Neutrophil (primary cell): Measurements from ENCODE around the gene SLC39A11.

Source experiments
- H3K27ac ChIP-seq: fragments of 200-600 bp; sonication (generic); 2 replicates; pipeline ENCODE4 v1.5.1; 2016; ENCODE audit warnings: mild to moderate bottlenecking, moderate library complexity
- H3K27me3 ChIP-seq: fragments of 200-600 bp; sonication (generic); 2 replicates; pipeline ENCODE4 v1.6.0; 2016; ENCODE audit warnings: mild to moderate bottlenecking
- H3K36me3 ChIP-seq: fragments of 200-600 bp; sonication (generic); 2 replicates; pipeline ENCODE4 v1.5.1; 2017
- H3K4me1 ChIP-seq, 2 experiments: fragments of 200-600 bp in 1 of 2; sonication (generic) in 1 of 2; 1 replicate in 1 of 2; 2 replicates in 1 of 2; pipeline versions ENCODE4 v1.5.1 to v1.6.1; 2013 to 2016; ENCODE audit warnings: low read depth in 1 of 2, low read length in 1 of 2, mild to moderate bottlenecking in 1 of 2, moderate library complexity in 1 of 2; ENCODE audit not compliant: control insufficient read depth in 1 of 2, insufficient read depth in 1 of 2
- H3K4me3 ChIP-seq, 2 experiments: fragments of 200-600 bp in 1 of 2; sonication (generic) in 1 of 2; 1 replicate in 1 of 2; 2 replicates in 1 of 2; pipeline ENCODE4 v1.5.1; 2013 to 2016; ENCODE audit warnings: low read depth in 1 of 2, low read length in 1 of 2, mild to moderate bottlenecking in 1 of 2, moderate library complexity in 1 of 2
- H3K9me3 ChIP-seq: fragments of 200-600 bp; sonication (generic); 2 replicates; pipeline ENCODE4 v1.5.1; 2016
- CTCF ChIP-seq: fragments of 200-600 bp; sonication (generic); IDR thresholded peaks from 2 replicates; pipeline ENCODE4 v1.5.1; 2016; ENCODE audit warnings: antibody characterized with exemption

Gene SLC39A11

GRCh38 chr17:73031472-73031871 lies 61.0 kb downstream of the SLC39A11 start:
- Histone ChIP-seq H3K27ac (no peak overlapping the region), H3K27me3 (no peaks in the 10 kb centered on the region), H3K36me3 (peaks cover 25% of the 10 kb centered on the region), H3K9me3 (no peaks in the 10 kb centered on the region), H3K4me1 (no peaks in the 10 kb centered on the region), H3K4me3 (no peak overlapping the region)
- no peak for TF ChIP-seq CTCF

GRCh38 chr17:73030995-73031394 lies 61.5 kb downstream of the SLC39A11 start:
- no peak for TF ChIP-seq CTCF
- Histone ChIP-seq H3K9me3 (no peaks in the 10 kb centered on the region), H3K27ac (no peak overlapping the region), H3K4me3 (no peak overlapping the region), H3K4me1 (no peaks in the 10 kb centered on the region), H3K27me3 (no peaks in the 10 kb centered on the region), H3K36me3 (peaks cover 25% of the 10 kb centered on the region)

- Histone ChIP-seq H3K36me3 (peaks cover 25% of the 10 kb centered on the region), H3K27me3 (no peaks in the 10 kb centered on the region), H3K4me1 (no peaks in the 10 kb centered on the region), H3K9me3 (no peaks in the 10 kb centered on the region), H3K27ac (no peak overlapping the region), H3K4me3 (no peak overlapping the region)
- TF ChIP-seq CTCF = no peak
Measured at GRCh38 chr17:73030501-73030921, 62.0 kb downstream of the SLC39A11 start.

- H3K27ac ChIP-seq = no peak overlapping the region
- TF ChIP-seq CTCF = no peak
- H3K36me3 ChIP-seq = peaks cover 25% of the 10 kb centered on the region
- H3K4me3 ChIP-seq = no peak overlapping the region
- no peaks in the 10 kb centered on the region for H3K9me3 ChIP-seq
- no peaks in the 10 kb centered on the region for H3K27me3 ChIP-seq
- peaks cover 3 to 4% of the 10 kb centered on the region in 2 experiments for H3K4me1 ChIP-seq
Measured at GRCh38 chr17:73029991-73030390, 62.5 kb downstream of the SLC39A11 start.

GRCh38 chr17:73029021-73029420 lies 63.5 kb downstream of the SLC39A11 start:
- no peak for TF ChIP-seq CTCF
- H3K4me3 ChIP-seq = no peak overlapping the region
- peaks cover 13% of the 10 kb centered on the region in 2 experiments for H3K4me1 ChIP-seq
- H3K9me3 ChIP-seq = no peaks in the 10 kb centered on the region
- no peaks in the 10 kb centered on the region for H3K27me3 ChIP-seq
- no peak overlapping the region for H3K27ac ChIP-seq
- peaks cover 25% of the 10 kb centered on the region for H3K36me3 ChIP-seq

GRCh38 chr17:73028299-73028755 lies 64.2 kb downstream of the SLC39A11 start:
- peaks cover 20% of the 10 kb centered on the region in 2 experiments for H3K4me1 ChIP-seq
- no peaks in the 10 kb centered on the region for H3K9me3 ChIP-seq
- TF ChIP-seq CTCF = no peak
- no peak overlapping the region for H3K27ac ChIP-seq
- H3K4me3 ChIP-seq = no peak overlapping the region
- peaks cover 25% of the 10 kb centered on the region for H3K36me3 ChIP-seq
- H3K27me3 ChIP-seq = no peaks in the 10 kb centered on the region
